ENCODE data around the gene CTXN1.
"Not testable (repeated sequence)": the region's sequence is repeated elsewhere in the genome, so short reads cannot be mapped to it uniquely, and the experiment has no call there.

CTXN1 gene

GRCh38 chr19:7934766-7935165, 8.8 kb upstream of the CTXN1 start:
- no peaks in the 10 kb centered on the region for H3K9me3 Mint-ChIP-seq
- peaks cover 98% of the 10 kb centered on the region for H3K36me3 Mint-ChIP-seq (ENCODE audit: low read depth)
- intact Hi-C loops (cut with micrococcal nuclease), result no loop called here
- no peaks in the 10 kb centered on the region for H3K27me3 Mint-ChIP-seq
- no peak overlapping the region for H3K27ac Mint-ChIP-seq
- H3K4me3 Mint-ChIP-seq, result no peak overlapping the region
- H3K4me1 Mint-ChIP-seq (ENCODE audit: low read depth), result peaks cover 7% of the 10 kb centered on the region

- no peak overlapping the region for H3K27ac Mint-ChIP-seq
- intact Hi-C loops (cut with micrococcal nuclease), result no loop called here
- H3K9me3 Mint-ChIP-seq, result no peaks in the 10 kb centered on the region
- no peaks in the 10 kb centered on the region for H3K27me3 Mint-ChIP-seq
- peaks cover 7% of the 10 kb centered on the region for H3K4me1 Mint-ChIP-seq (ENCODE audit: low read depth)
- H3K36me3 Mint-ChIP-seq (ENCODE audit: low read depth), result peaks cover 100% of the 10 kb centered on the region
- H3K4me3 Mint-ChIP-seq, result no peak overlapping the region
Measured at GRCh38 chr19:7933828-7934725, 8.1 kb upstream of the CTXN1 start.

- intact Hi-C loops (cut with micrococcal nuclease), result no loop called here
Measured at GRCh38 chr19:7933411-7933810, 7.5 kb upstream of the CTXN1 start.

GRCh38 chr19:7932930-7933300, 7.0 kb upstream of the CTXN1 start:
- Mint-ChIP-seq H3K27me3 (no peaks in the 10 kb centered on the region), H3K27ac (no peak overlapping the region), H3K9me3 (no peaks in the 10 kb centered on the region), H3K36me3 (ENCODE audit: low read depth) (peaks cover 98% of the 10 kb centered on the region), H3K4me1 (ENCODE audit: low read depth) (peaks cover 7% of the 10 kb centered on the region), H3K4me3 (no peak overlapping the region)
- intact Hi-C loops (cut with micrococcal nuclease), result no loop called here

More at GRCh38 chr19:7933411-7933810, 7.5 kb upstream of the CTXN1 start:
- Mint-ChIP-seq H3K27me3 (no peaks in the 10 kb centered on the region), H3K27ac (no peak overlapping the region), H3K9me3 (no peaks in the 10 kb centered on the region), H3K36me3 (ENCODE audit: low read depth) (peaks cover 98% of the 10 kb centered on the region), H3K4me3 (no peak overlapping the region), H3K4me1 (ENCODE audit: low read depth) (peaks cover 7% of the 10 kb centered on the region)

- peaks cover 9% of the 10 kb centered on the region for H3K4me1 Mint-ChIP-seq (ENCODE audit: low read depth)
- no peaks in the 10 kb centered on the region for H3K27me3 Mint-ChIP-seq
- no peaks in the 10 kb centered on the region for H3K9me3 Mint-ChIP-seq
- H3K4me3 Mint-ChIP-seq, result no peak overlapping the region
- no peak overlapping the region for H3K27ac Mint-ChIP-seq
- intact Hi-C loops (cut with micrococcal nuclease), result no loop called here
- H3K36me3 Mint-ChIP-seq (ENCODE audit: low read depth), result peaks cover 98% of the 10 kb centered on the region
Measured at GRCh38 chr19:7932276-7932929, 6.5 kb upstream of the CTXN1 start.

- Mint-ChIP-seq H3K27me3 (peaks cover under 1% of the 10 kb centered on the region), H3K4me1 (ENCODE audit: low read depth) (peaks cover 16% of the 10 kb centered on the region), H3K36me3 (ENCODE audit: low read depth) (peaks cover 98% of the 10 kb centered on the region), H3K27ac (no peak overlapping the region), H3K9me3 (no peaks in the 10 kb centered on the region), H3K4me3 (no peak overlapping the region)
- intact Hi-C loops (cut with micrococcal nuclease), result no loop called here
Measured at GRCh38 chr19:7931221-7932061, 5.5 kb upstream of the CTXN1 start.

GRCh38 chr19:7930765-7931164, 4.8 kb upstream of the CTXN1 start:
- intact Hi-C loops (cut with micrococcal nuclease), result no loop called here
- Mint-ChIP-seq H3K4me3 (no peak overlapping the region), H3K4me1 (ENCODE audit: low read depth) (peaks cover 20% of the 10 kb centered on the region), H3K27me3 (peaks cover 4% of the 10 kb centered on the region), H3K36me3 (ENCODE audit: low read depth) (peaks cover 93% of the 10 kb centered on the region), H3K9me3 (no peaks in the 10 kb centered on the region), H3K27ac (no peak overlapping the region)

GRCh38 chr19:7930030-7930429, 4.1 kb upstream of the CTXN1 start:
- H3K27ac Mint-ChIP-seq; intact Hi-C loops (cut with micrococcal nuclease); H3K4me3 Mint-ChIP-seq; H3K9me3 Mint-ChIP-seq; H3K27me3 Mint-ChIP-seq: not testable (repeated sequence)
- H3K4me1 Mint-ChIP-seq (ENCODE audit: low read depth), result peaks cover 24% of the 10 kb centered on the region
- H3K36me3 Mint-ChIP-seq (ENCODE audit: low read depth), result peaks cover 85% of the 10 kb centered on the region

- Mint-ChIP-seq H3K27ac (peak overlapping the region; percentile 45), H3K9me3 (no peaks in the 10 kb centered on the region), H3K27me3 (peaks cover 15% of the 10 kb centered on the region), H3K4me1 (ENCODE audit: low read depth) (peaks cover 34% of the 10 kb centered on the region), H3K36me3 (ENCODE audit: low read depth) (peaks cover 75% of the 10 kb centered on the region), H3K4me3 (no peak overlapping the region)
- intact Hi-C loops (cut with micrococcal nuclease), result loop anchor here (10.0 kb wide), 1 partner anchor 244 kb away; the partner anchor contains the start of gene TRAPPC5
Measured at GRCh38 chr19:7928741-7929701, 3.1 kb upstream of the CTXN1 start.

- H3K4me1 Mint-ChIP-seq (ENCODE audit: low read depth), result peaks cover 41% of the 10 kb centered on the region
- intact Hi-C loops (cut with micrococcal nuclease), result loop anchor here (10.0 kb wide), 1 partner anchor 244 kb away; the partner anchor contains the start of gene TRAPPC5
- no peak overlapping the region for H3K27ac Mint-ChIP-seq
- peaks cover 71% of the 10 kb centered on the region for H3K36me3 Mint-ChIP-seq (ENCODE audit: low read depth)
- H3K9me3 Mint-ChIP-seq, result no peaks in the 10 kb centered on the region
- no peak overlapping the region for H3K4me3 Mint-ChIP-seq
- H3K27me3 Mint-ChIP-seq, result peaks cover 20% of the 10 kb centered on the region
Measured at GRCh38 chr19:7928334-7928706, 2.4 kb upstream of the CTXN1 start.

GRCh38 chr19:7927605-7928333, 1.8 kb upstream of the CTXN1 start:
- intact Hi-C loops (cut with micrococcal nuclease), result loop anchor here (10.0 kb wide), 1 partner anchor 243 kb away; the partner anchor contains the start of gene TRAPPC5
- Mint-ChIP-seq H3K4me3 (no peak overlapping the region), H3K36me3 (ENCODE audit: low read depth) (peaks cover 71% of the 10 kb centered on the region), H3K9me3 (no peaks in the 10 kb centered on the region), H3K27me3 (peaks cover 23% of the 10 kb centered on the region), H3K27ac (no peak overlapping the region), H3K4me1 (ENCODE audit: low read depth) (peaks cover 46% of the 10 kb centered on the region)

GRCh38 chr19:7926727-7927604, 1.0 kb upstream of the CTXN1 start:
- peaks cover 50% of the 10 kb centered on the region for H3K4me1 Mint-ChIP-seq (ENCODE audit: low read depth)
- H3K27ac Mint-ChIP-seq, result peak overlapping the region; percentile 60
- peaks cover 71% of the 10 kb centered on the region for H3K36me3 Mint-ChIP-seq (ENCODE audit: low read depth)
- peaks cover 23% of the 10 kb centered on the region for H3K27me3 Mint-ChIP-seq
- no peaks in the 10 kb centered on the region for H3K9me3 Mint-ChIP-seq
- intact Hi-C loops (cut with micrococcal nuclease), result loop anchor here (10.0 kb wide), 1 partner anchor 242 kb away; the partner anchor contains the start of gene TRAPPC5
- H3K4me3 Mint-ChIP-seq, result peak overlapping the region; percentile 75
